ENCODE measurements around the gene LRMDA. TPM values are rescaled to one million over a fixed set of nuclear protein-coding genes. Genes with fewer than 3 reads are reported as not detected.

Gene LRMDA
- total and polyA plus RNA-seq, 2 of the 13 experiments (the other 11 are each of a cell fraction or from before 2014, with no cell fraction given), result 13.4 to 22.0 TPM

DNA sequence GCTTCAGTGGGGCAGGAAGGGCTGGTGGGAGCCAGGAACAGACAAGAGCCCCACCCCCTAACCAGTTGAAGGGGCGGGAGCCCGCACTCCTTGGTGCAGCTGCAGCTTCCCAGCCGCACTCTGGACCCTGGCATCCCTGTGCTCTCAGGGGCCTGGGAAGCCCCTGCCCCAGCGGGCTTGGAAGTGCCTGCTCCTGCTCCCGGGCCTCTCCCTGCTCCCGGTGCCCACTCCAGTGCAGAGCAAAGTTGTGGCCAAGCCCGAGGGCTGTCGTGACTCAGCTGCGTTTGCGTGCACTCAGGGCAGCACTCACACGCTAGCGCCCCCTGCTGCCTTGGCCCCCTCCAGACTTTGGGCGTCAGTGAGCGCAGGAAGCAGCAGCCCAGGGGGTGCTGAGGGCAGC, 883.8 kb downstream of the LRMDA start:
- intact Hi-C loops (cut with micrococcal nuclease; ENCODE audit: unreplicated experiment), result loop anchor here (10.0 kb wide), 1 partner anchor 230 kb away; no protein-coding TSS in a partner anchor
- POLR2A ChIA-PET, result no interaction called here
- no TSS peak for BruUV-seq (replicated peaks)

More for the DNA sequence above, 883.8 kb downstream of the LRMDA start:
- DNase-seq (ENCODE audit: low spot score), result no peak
- ATAC-seq, result no peak
- no peaks in the 10 kb centered on the region for H3K4me1 ChIP-seq (ENCODE audit: insufficient read depth, low read length)
- H3K79me2 ChIP-seq (ENCODE audit: insufficient read depth, low read length), result no peaks in the 10 kb centered on the region
- H3K9ac ChIP-seq (ENCODE audit: insufficient read depth, low read depth, low read length), result no peak overlapping the region
- FAIRE-seq, result no peak
- no peaks in the 10 kb centered on the region for H3K27me3 ChIP-seq (ENCODE audit: control insufficient read depth in 1 of 2, insufficient read depth in 2 of 2, low read length in 2 of 2)
- no peaks in the 10 kb centered on the region for H4K20me1 ChIP-seq (ENCODE audit: insufficient read depth, low read length)
- H3K9me3 ChIP-seq (ENCODE audit: low read length), result no peaks in the 10 kb centered on the region
- H3K36me3 ChIP-seq (replicated peaks in 1 of 2; ENCODE audit: control insufficient read depth in 1 of 2, insufficient read depth in 2 of 2, low read length in 2 of 2), result no peaks in the 10 kb centered on the region
- in situ Hi-C loops (cut with HindIII; ENCODE audit: extremely low pct_ligation_motif_present, low pct_unique_long_range_greater_than_20kb), result loop anchor here (25.0 kb wide), 1 partner anchor 1028 kb away; no protein-coding TSS in a partner anchor
- CTCF ChIA-PET (ENCODE audit: low intra/inter-chr PET ratio, low total read pairs), result no interaction called here
- TF ChIP-seq ARNT2 (CRISPR knock-in tag; IDR thresholded peaks at IDR 0.05; ENCODE audit: low read depth) (no peak), ZBTB1 (CRISPR knock-in tag; IDR thresholded peaks at IDR 0.05; ENCODE audit: borderline replicate concordance) (no peak), ZFP41 (CRISPR knock-in tag; IDR thresholded peaks at IDR 0.05; ENCODE audit: borderline replicate concordance) (no peak), ZNF614 (CRISPR knock-in tag; IDR thresholded peaks at IDR 0.05; ENCODE audit: borderline replicate concordance) (no peak), XBP1 (CRISPR knock-in tag; IDR thresholded peaks at IDR 0.05) (no peak), FOXJ3 (CRISPR knock-in tag; IDR thresholded peaks at IDR 0.05; ENCODE audit: borderline replicate concordance) (no peak), REL (CRISPR knock-in tag; conservative IDR thresholded peaks at IDR 0.05) (no peak), SMAD9 (CRISPR knock-in tag; IDR thresholded peaks at IDR 0.05) (no peak), ZMYM2 (CRISPR knock-in tag; IDR thresholded peaks at IDR 0.05) (no peak), ZNF329 (CRISPR knock-in tag; IDR thresholded peaks at IDR 0.05; ENCODE audit: low read depth) (no peak), MED1 (CRISPR knock-in tag; IDR thresholded peaks at IDR 0.05) (no peak), HOXA9 (CRISPR knock-in tag; IDR thresholded peaks at IDR 0.05; ENCODE audit: borderline replicate concordance) (no peak)
- TF ChIP-seq, protein P1, sequence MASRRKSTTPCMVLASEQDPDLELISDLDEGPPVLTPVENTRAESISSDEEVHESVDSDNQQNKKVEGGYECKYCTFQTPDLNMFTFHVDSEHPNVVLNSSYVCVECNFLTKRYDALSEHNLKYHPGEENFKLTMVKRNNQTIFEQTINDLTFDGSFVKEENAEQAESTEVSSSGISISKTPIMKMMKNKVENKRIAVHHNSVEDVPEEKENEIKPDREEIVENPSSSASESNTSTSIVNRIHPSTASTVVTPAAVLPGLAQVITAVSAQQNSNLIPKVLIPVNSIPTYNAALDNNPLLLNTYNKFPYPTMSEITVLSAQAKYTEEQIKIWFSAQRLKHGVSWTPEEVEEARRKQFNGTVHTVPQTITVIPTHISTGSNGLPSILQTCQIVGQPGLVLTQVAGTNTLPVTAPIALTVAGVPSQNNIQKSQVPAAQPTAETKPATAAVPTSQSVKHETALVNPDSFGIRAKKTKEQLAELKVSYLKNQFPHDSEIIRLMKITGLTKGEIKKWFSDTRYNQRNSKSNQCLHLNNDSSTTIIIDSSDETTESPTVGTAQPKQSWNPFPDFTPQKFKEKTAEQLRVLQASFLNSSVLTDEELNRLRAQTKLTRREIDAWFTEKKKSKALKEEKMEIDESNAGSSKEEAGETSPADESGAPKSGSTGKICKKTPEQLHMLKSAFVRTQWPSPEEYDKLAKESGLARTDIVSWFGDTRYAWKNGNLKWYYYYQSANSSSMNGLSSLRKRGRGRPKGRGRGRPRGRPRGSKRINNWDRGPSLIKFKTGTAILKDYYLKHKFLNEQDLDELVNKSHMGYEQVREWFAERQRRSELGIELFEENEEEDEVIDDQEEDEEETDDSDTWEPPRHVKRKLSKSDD (CRISPR knock-in tag; IDR thresholded peaks at IDR 0.05; ENCODE audit: low read depth), result no peak
- TF ChIP-seq, protein P2, sequence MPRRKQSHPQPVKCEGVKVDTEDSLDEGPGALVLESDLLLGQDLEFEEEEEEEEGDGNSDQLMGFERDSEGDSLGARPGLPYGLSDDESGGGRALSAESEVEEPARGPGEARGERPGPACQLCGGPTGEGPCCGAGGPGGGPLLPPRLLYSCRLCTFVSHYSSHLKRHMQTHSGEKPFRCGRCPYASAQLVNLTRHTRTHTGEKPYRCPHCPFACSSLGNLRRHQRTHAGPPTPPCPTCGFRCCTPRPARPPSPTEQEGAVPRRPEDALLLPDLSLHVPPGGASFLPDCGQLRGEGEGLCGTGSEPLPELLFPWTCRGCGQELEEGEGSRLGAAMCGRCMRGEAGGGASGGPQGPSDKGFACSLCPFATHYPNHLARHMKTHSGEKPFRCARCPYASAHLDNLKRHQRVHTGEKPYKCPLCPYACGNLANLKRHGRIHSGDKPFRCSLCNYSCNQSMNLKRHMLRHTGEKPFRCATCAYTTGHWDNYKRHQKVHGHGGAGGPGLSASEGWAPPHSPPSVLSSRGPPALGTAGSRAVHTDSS (CRISPR knock-in tag; conservative IDR thresholded peaks at IDR 0.05), result no peak
- TF ChIP-seq, protein P3, sequence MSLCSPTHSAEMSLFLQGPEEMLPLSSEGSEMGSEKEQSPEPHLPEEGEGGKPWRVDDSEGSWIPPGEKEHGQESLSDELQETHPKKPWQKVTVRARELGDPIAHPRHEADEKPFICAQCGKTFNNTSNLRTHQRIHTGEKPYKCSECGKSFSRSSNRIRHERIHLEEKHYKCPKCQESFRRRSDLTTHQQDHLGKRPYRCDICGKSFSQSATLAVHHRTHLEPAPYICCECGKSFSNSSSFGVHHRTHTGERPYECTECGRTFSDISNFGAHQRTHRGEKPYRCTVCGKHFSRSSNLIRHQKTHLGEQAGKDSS (CRISPR knock-in tag; IDR thresholded peaks at IDR 0.05; ENCODE audit: borderline replicate concordance, low read depth), result no peak
- no peak overlapping the region for H3K4me2 ChIP-seq (ENCODE audit: low read depth, low read length)
- H3K27ac ChIP-seq (ENCODE audit: extremely low read length, insufficient read depth, low read length), result no peak overlapping the region
- no peak overlapping the region for H3K4me3 ChIP-seq (replicated peaks in 1 of 3; ENCODE audit: insufficient read depth in 1 of 3, low read depth in 2 of 3, low read length in 3 of 3)
- 88% methylated on average over 8 of the region's 14 CpGs for WGBS (ENCODE audit: low lambda C conversion rate)
- H2AFZ ChIP-seq (ENCODE audit: low read length), result no peak overlapping the region

Measured in HepG2 (cell line).